ENCODE results near the gene SHCBP1.
A peak's percentile ranks its signal among the peaks of the same experiment; 100 is the strongest.

Gene SHCBP1

GRCh38 chr16:46591257-46591656, 29.9 kb downstream of the SHCBP1 start:
- no peak for ATAC-seq
- TF ChIP-seq POU6F1 (CRISPR knock-in tag; IDR thresholded peaks at IDR 0.05; ENCODE audit: borderline replicate concordance, low read depth) (no peak), CSRNP3 (CRISPR knock-in tag; IDR thresholded peaks at IDR 0.05) (no peak), OSR1 (CRISPR knock-in tag; IDR thresholded peaks at IDR 0.05) (no peak), ZFP30 (CRISPR knock-in tag; IDR thresholded peaks at IDR 0.05) (no peak), ZC3H10 (CRISPR knock-in tag; IDR thresholded peaks at IDR 0.05) (no peak), PATZ1 (CRISPR knock-in tag; IDR thresholded peaks at IDR 0.05; ENCODE audit: borderline replicate concordance) (no peak), RARB (CRISPR knock-in tag; IDR thresholded peaks at IDR 0.05) (no peak), TOX (CRISPR knock-in tag; IDR thresholded peaks at IDR 0.05; ENCODE audit: borderline replicate concordance) (no peak), ARNTL (CRISPR knock-in tag; IDR thresholded peaks at IDR 0.05; ENCODE audit: borderline replicate concordance, low read depth) (no peak), ZFP3 (CRISPR knock-in tag; IDR thresholded peaks at IDR 0.05) (no peak), TSHZ2 (CRISPR knock-in tag; IDR thresholded peaks at IDR 0.05) (no peak), TCF4 (CRISPR knock-in tag; IDR thresholded peaks at IDR 0.05; ENCODE audit: borderline replicate concordance) (no peak), ZNF565 (CRISPR knock-in tag; conservative IDR thresholded peaks at IDR 0.05; ENCODE audit: low read depth) (no peak), CSDC2 (CRISPR knock-in tag; IDR thresholded peaks at IDR 0.05) (no peak), GLIS3 (CRISPR knock-in tag; IDR thresholded peaks at IDR 0.05) (no peak)

GRCh38 chr16:46586011-46586577, 35.1 kb downstream of the SHCBP1 start:
- no peak for TF ChIP-seq ZNF565 (CRISPR knock-in tag; conservative IDR thresholded peaks at IDR 0.05; ENCODE audit: low read depth)
- TF ChIP-seq TSHZ2 (CRISPR knock-in tag; IDR thresholded peaks at IDR 0.05) = no peak
- TF ChIP-seq ZFP30 (CRISPR knock-in tag; IDR thresholded peaks at IDR 0.05) = peak; percentile 96

GRCh38 chr16:46583036-46583435, 38.1 kb downstream of the SHCBP1 start:
- no peak for ATAC-seq
- TF ChIP-seq GLIS3 (CRISPR knock-in tag; IDR thresholded peaks at IDR 0.05) (no peak), TSHZ2 (CRISPR knock-in tag; IDR thresholded peaks at IDR 0.05) (no peak), ESRRG (CRISPR knock-in tag; IDR thresholded peaks at IDR 0.05) (no peak), RARB (CRISPR knock-in tag; IDR thresholded peaks at IDR 0.05) (no peak), ARNTL (CRISPR knock-in tag; IDR thresholded peaks at IDR 0.05; ENCODE audit: borderline replicate concordance, low read depth) (no peak), ZC3H10 (CRISPR knock-in tag; IDR thresholded peaks at IDR 0.05) (no peak), OSR1 (CRISPR knock-in tag; IDR thresholded peaks at IDR 0.05) (no peak), ZNF8 (CRISPR knock-in tag; IDR thresholded peaks at IDR 0.05) (no peak), ZFP30 (CRISPR knock-in tag; IDR thresholded peaks at IDR 0.05) (no peak), PATZ1 (CRISPR knock-in tag; IDR thresholded peaks at IDR 0.05; ENCODE audit: borderline replicate concordance) (no peak), CSRNP3 (CRISPR knock-in tag; IDR thresholded peaks at IDR 0.05) (no peak), ISL1 (CRISPR knock-in tag; IDR thresholded peaks at IDR 0.05) (no peak), ZNF565 (CRISPR knock-in tag; conservative IDR thresholded peaks at IDR 0.05; ENCODE audit: low read depth) (no peak)

More at GRCh38 chr16:46586011-46586577, 35.1 kb downstream of the SHCBP1 start:
- no peak for ATAC-seq
